Osteocyte (in vitro differentiated cells): ENCODE data around the gene RAB33A. TPM values are rescaled to one million over a fixed set of nuclear protein-coding genes. Genes with fewer than 3 reads are reported as not detected.

Experiments
- DNase-seq: peaks from one replicate; pipeline ENCODE4 v3.0.0; 2021; ENCODE audit warnings: mixed read lengths; ENCODE audit not compliant: unreplicated experiment; ENCODE audit errors: extremely low spot score
- H3K27ac Mint-ChIP-seq: one replicate; pipeline ENCODE4 v1.8.0; 2021; ENCODE audit warnings: mild to moderate bottlenecking, mixed read lengths; ENCODE audit not compliant: unreplicated experiment
- H3K27me3 Mint-ChIP-seq: one replicate; pipeline ENCODE4 v1.8.0; 2021; ENCODE audit warnings: mixed read lengths; ENCODE audit not compliant: unreplicated experiment
- H3K36me3 Mint-ChIP-seq: one replicate; pipeline ENCODE4 v1.8.0; 2021; ENCODE audit warnings: mixed read lengths; ENCODE audit not compliant: unreplicated experiment
- H3K4me1 Mint-ChIP-seq: one replicate; pipeline ENCODE4 v1.8.0; 2021; ENCODE audit warnings: mixed read lengths; ENCODE audit not compliant: unreplicated experiment
- H3K4me3 Mint-ChIP-seq: one replicate; pipeline ENCODE4 v1.8.0; 2021; ENCODE audit warnings: mild to moderate bottlenecking, moderate library complexity, mixed read lengths; ENCODE audit not compliant: unreplicated experiment
- H3K9me3 Mint-ChIP-seq: one replicate; pipeline ENCODE4 v1.8.0; 2021; ENCODE audit warnings: mixed read lengths; ENCODE audit not compliant: unreplicated experiment
- total RNA-seq: library from RNA; stranded (reverse); gene quantifications from 2 replicates; pipeline ENCODE4 v1.2.1, GENCODE V29; 2021
- TF ChIP-seq, protein P1 (sequence below): fragments of 200-600 bp; sonication (generic); IDR thresholded peaks from 2 replicates; pipeline ENCODE4 v1.5.0; 2021; ENCODE audit warnings: antibody characterized with exemption, mild to moderate bottlenecking, moderate library complexity

RAB33A gene
- total RNA-seq, 1 donor from 2014 or later = 4.1 TPM

DNA sequence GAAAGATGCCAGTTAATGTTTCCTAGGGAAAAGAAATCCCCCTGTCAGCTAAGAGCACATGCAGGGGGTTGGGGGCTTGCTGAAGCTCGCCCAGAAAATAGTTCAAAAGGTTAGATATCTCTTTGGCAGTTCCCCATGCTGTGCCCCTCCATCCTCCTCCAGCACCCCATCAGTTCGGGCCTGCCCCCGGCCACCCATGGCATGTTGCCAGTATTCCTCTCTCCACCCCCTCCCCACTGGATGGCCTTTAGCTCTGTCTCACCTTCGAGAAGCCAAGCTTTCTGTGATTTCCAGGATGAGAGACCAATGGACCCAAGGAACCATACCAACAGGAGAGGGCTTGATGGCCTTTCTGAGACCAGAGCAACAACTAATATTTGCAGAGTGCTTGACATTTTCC lies 5.2 kb downstream of the RAB33A start:
- no peak overlapping the region for H3K4me3 Mint-ChIP-seq
- H3K36me3 Mint-ChIP-seq = no peaks in the 10 kb centered on the region
- H3K4me1 Mint-ChIP-seq = peaks cover 32% of the 10 kb centered on the region
- no peaks in the 10 kb centered on the region for H3K27me3 Mint-ChIP-seq
- H3K9me3 Mint-ChIP-seq = peaks cover 6% of the 10 kb centered on the region
- DNase-seq = peak; percentile 77
- TF ChIP-seq, protein P1, sequence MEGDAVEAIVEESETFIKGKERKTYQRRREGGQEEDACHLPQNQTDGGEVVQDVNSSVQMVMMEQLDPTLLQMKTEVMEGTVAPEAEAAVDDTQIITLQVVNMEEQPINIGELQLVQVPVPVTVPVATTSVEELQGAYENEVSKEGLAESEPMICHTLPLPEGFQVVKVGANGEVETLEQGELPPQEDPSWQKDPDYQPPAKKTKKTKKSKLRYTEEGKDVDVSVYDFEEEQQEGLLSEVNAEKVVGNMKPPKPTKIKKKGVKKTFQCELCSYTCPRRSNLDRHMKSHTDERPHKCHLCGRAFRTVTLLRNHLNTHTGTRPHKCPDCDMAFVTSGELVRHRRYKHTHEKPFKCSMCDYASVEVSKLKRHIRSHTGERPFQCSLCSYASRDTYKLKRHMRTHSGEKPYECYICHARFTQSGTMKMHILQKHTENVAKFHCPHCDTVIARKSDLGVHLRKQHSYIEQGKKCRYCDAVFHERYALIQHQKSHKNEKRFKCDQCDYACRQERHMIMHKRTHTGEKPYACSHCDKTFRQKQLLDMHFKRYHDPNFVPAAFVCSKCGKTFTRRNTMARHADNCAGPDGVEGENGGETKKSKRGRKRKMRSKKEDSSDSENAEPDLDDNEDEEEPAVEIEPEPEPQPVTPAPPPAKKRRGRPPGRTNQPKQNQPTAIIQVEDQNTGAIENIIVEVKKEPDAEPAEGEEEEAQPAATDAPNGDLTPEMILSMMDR = no peak
- no peak overlapping the region for H3K27ac Mint-ChIP-seq

DNA sequence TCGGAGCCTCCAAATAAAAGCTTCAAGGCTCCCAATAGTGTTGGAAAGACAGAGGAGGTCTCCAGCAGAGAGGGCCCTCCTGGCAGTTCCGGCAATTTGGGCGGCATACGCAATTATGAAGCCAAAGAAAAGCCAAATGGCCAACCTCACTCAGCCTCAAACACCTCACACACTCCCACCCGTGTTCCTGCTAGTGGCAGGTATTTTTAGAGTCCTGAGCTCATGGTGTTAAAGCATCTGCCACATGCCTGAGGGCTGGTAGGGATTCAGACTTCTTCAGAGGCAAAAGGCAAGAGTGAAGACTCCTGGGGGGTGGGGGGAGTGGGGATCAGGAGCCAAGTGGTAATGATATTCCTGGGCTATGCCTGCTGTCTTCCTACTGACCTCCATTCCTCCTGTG lies 7.4 kb downstream of the RAB33A start:
- Mint-ChIP-seq H3K36me3 (no peaks in the 10 kb centered on the region), H3K27ac (no peak overlapping the region), H3K27me3 (no peaks in the 10 kb centered on the region), H3K4me3 (no peak overlapping the region), H3K4me1 (peaks cover 12% of the 10 kb centered on the region), H3K9me3 (peaks cover 6% of the 10 kb centered on the region)
- TF ChIP-seq, protein P1 = no peak
- peak; percentile 53 for DNase-seq

DNA sequence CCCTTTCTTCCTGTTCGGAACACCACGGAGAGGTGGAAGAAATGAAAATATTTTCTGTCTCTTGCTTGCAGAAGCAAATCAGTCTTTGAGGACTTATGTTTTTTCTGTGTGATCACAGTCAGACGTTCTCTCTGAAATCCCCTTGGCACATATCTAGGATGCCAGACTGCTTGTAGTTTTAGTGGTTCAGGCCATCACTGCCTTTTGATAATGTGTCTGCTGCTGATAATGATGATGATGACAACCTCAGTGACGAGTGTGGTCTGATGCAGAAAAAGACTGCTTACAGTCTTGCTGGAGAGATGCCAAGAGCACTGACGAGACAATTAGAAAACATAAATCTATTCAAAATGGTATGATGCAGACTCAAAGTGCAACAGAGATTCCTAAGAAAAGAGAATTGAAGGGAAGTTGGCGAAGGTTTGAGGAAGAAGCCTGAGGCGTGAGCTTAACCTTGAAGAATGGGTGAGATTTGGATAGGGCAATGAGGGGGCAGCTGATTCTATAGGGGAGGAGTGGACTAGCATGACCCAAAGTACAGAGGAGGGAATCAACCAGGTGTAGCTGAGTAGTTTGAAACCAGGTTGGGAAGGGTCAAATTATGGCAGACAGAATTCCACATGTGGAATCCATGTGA lies 7.9 kb downstream of the RAB33A start:
- TF ChIP-seq, protein P1 = no peak
- H3K36me3 Mint-ChIP-seq = no peaks in the 10 kb centered on the region
- peaks cover 6% of the 10 kb centered on the region for H3K9me3 Mint-ChIP-seq
- no peak overlapping the region for H3K4me3 Mint-ChIP-seq
- peaks cover 7% of the 10 kb centered on the region for H3K4me1 Mint-ChIP-seq
- H3K27me3 Mint-ChIP-seq = no peaks in the 10 kb centered on the region
- H3K27ac Mint-ChIP-seq = no peak overlapping the region
- DNase-seq = no peak

DNA sequence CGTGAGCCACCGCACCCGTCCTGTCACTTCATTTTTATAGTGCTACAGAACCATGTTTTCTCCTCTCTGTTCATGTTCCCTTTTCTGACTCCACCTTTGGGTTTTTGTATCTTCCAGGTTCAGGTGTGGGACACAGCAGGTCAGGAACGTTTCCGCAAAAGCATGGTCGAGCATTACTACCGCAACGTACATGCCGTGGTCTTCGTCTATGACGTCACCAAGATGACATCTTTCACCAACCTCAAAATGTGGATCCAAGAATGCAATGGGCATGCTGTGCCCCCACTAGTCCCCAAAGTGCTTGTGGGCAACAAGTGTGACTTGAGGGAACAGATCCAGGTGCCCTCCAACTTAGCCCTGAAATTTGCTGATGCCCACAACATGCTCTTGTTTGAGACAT lies 12.4 kb downstream of the RAB33A start:
- TF ChIP-seq, protein P1 = no peak
- H3K27me3 Mint-ChIP-seq = no peaks in the 10 kb centered on the region
- H3K36me3 Mint-ChIP-seq = no peaks in the 10 kb centered on the region
- no peak for DNase-seq
- no peaks in the 10 kb centered on the region for H3K9me3 Mint-ChIP-seq
- H3K27ac Mint-ChIP-seq = no peak overlapping the region
- H3K4me1 Mint-ChIP-seq = peaks cover 6% of the 10 kb centered on the region
- H3K4me3 Mint-ChIP-seq = no peak overlapping the region

DNA sequence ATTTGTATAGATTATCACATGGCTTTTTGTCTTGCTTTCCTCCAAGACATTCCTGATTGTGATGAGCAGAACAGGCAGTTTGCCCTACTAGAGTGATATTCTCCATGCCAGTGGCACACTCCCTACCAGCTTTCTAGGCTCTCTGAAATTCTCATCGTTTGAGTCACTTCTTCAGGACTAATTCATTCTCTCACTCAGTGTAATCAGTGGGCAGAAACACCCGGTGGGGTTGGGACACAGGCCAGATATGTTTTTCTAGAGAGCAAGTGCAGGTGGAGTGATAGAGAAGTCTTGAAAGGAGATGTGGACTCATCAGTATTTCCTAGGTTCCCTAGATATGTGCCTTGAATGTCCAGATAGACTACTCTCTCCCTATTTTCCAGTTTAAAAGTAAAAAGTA lies 13.1 kb downstream of the RAB33A start:
- Mint-ChIP-seq H3K27me3 (no peaks in the 10 kb centered on the region), H3K36me3 (no peaks in the 10 kb centered on the region), H3K9me3 (no peaks in the 10 kb centered on the region), H3K4me3 (no peak overlapping the region), H3K4me1 (peaks cover under 1% of the 10 kb centered on the region), H3K27ac (no peak overlapping the region)
- no peak for DNase-seq
- TF ChIP-seq, protein P1 = no peak
